ENCODE data around the gene SLC6A3. TPM values are rescaled to one million over a fixed set of nuclear protein-coding genes. Genes with fewer than 3 reads are reported as not detected.

The SLC6A3 gene
- total RNA-seq, 1 donor from 2014 or later, result not detected

DNA sequence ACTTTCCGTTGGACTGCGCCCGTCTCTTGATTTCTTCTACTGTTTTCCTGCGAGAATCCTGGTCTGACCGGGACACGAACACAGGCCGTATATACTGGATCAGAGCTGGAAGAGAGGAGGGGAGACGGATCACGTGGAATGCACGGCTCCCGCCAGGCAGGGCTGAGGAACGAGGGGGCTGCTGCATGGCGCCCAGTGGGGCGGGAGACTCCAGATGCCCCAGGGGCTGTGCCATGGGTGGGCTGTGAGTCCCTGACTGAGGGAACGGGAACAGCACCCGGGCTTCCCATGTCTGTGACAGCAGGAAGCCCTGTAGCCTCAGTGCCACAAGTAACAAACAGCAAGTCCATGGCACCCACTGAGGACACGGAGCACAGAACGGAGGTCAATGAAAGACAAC is 44.5 kb upstream of the SLC6A3 start:
- Mint-ChIP-seq H3K9me3 (ENCODE audit: unreplicated experiment) (no peaks in the 10 kb centered on the region), H3K4me3 (ENCODE audit: unreplicated experiment) (no peak overlapping the region), H3K4me1 (ENCODE audit: unreplicated experiment) (peaks cover 3% of the 10 kb centered on the region), H3K36me3 (ENCODE audit: unreplicated experiment) (peaks cover 34% of the 10 kb centered on the region), H3K27ac (ENCODE audit: unreplicated experiment) (no peak overlapping the region), H3K27me3 (ENCODE audit: unreplicated experiment) (no peaks in the 10 kb centered on the region)
- DNase-seq (ENCODE audit: extremely low spot score, unreplicated experiment), result no peak
- TF ChIP-seq, protein P1, sequence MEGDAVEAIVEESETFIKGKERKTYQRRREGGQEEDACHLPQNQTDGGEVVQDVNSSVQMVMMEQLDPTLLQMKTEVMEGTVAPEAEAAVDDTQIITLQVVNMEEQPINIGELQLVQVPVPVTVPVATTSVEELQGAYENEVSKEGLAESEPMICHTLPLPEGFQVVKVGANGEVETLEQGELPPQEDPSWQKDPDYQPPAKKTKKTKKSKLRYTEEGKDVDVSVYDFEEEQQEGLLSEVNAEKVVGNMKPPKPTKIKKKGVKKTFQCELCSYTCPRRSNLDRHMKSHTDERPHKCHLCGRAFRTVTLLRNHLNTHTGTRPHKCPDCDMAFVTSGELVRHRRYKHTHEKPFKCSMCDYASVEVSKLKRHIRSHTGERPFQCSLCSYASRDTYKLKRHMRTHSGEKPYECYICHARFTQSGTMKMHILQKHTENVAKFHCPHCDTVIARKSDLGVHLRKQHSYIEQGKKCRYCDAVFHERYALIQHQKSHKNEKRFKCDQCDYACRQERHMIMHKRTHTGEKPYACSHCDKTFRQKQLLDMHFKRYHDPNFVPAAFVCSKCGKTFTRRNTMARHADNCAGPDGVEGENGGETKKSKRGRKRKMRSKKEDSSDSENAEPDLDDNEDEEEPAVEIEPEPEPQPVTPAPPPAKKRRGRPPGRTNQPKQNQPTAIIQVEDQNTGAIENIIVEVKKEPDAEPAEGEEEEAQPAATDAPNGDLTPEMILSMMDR (IDR thresholded peaks at IDR 0.05), result no peak

DNA sequence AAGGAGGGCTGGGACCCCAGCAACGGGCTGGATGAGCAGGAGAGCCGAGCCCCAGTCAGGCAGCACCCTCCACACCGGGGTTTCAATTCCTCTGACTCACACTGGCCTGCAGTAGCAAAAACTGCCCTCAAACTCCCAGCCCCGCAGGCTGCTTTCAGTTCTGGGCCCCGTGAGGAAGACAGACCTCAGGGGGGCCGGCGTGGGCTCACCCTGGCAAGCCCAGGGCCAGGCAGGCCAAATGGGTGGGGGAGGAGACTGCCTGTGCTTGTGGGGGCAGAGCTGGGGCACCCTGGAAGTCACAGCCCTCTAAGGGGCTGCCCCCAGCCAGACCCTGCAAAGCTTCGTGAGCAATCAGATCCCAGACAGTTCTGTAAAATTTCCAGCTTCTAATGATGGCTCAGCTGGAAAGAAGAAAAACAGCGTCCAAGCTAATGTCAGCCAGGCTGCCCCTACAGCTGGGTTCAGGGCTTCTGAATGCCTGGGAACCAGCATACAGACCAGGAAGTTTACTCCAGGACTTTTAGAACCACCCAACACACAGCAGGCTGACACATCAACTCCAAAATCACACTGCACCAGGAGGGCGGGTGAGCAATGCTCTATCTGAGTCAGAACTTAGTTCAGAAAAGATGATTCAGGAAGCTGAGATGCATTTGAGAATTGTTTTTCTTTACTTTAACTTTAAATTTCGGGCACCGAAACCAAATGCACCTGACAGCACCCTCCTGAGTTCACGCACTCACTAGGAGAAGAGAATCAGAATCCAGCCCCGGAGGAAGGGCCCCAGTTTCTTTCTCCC is 43.8 kb upstream of the SLC6A3 start:
- H3K36me3 Mint-ChIP-seq (ENCODE audit: unreplicated experiment), result peaks cover 34% of the 10 kb centered on the region
- no peaks in the 10 kb centered on the region for H3K9me3 Mint-ChIP-seq (ENCODE audit: unreplicated experiment)
- no peak overlapping the region for H3K4me3 Mint-ChIP-seq (ENCODE audit: unreplicated experiment)
- TF ChIP-seq, protein P1 (IDR thresholded peaks at IDR 0.05), result no peak
- no peak overlapping the region for H3K27ac Mint-ChIP-seq (ENCODE audit: unreplicated experiment)
- peaks cover 3% of the 10 kb centered on the region for H3K4me1 Mint-ChIP-seq (ENCODE audit: unreplicated experiment)
- no peak for DNase-seq (ENCODE audit: extremely low spot score, unreplicated experiment)
- no peaks in the 10 kb centered on the region for H3K27me3 Mint-ChIP-seq (ENCODE audit: unreplicated experiment)

DNA sequence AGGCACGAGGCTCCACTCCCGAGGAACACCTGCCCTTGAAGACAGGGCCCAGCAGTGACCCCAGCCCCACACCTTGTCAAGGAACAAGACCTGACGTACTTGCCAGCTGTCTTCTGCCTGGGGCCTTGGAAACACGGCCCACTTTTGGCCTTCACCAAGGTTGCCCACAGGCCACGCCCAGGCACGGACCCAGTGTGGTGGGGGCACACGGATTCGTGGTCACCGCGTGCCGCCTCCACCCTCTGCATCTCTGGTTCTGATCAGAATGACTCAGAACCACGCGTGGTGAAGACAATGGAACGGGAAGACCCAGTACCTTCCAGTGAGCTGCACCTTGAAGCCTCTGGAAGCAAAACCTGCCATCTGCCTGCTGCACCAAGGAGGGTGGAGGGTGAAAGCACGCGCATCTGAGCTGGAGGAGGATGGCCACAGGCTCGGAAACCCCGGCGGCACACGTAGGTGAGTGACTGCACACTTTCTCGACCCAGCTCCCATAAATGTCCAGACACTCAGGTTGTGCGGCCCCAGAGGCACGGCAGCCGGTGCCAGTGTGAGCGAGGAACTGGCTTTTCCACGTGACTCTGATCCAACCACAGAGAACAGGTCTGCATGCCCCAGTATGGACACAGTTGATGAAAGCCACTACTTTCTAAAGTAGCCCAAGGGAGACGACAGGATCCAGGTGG is 42.0 kb upstream of the SLC6A3 start:
- H3K27ac Mint-ChIP-seq (ENCODE audit: unreplicated experiment), result no peak overlapping the region
- no peak for DNase-seq (ENCODE audit: extremely low spot score, unreplicated experiment)
- TF ChIP-seq, protein P1 (IDR thresholded peaks at IDR 0.05), result no peak
- H3K4me1 Mint-ChIP-seq (ENCODE audit: unreplicated experiment), result peaks cover 3% of the 10 kb centered on the region
- H3K36me3 Mint-ChIP-seq (ENCODE audit: unreplicated experiment), result peaks cover 35% of the 10 kb centered on the region
- no peaks in the 10 kb centered on the region for H3K27me3 Mint-ChIP-seq (ENCODE audit: unreplicated experiment)
- H3K4me3 Mint-ChIP-seq (ENCODE audit: unreplicated experiment), result no peak overlapping the region
- no peaks in the 10 kb centered on the region for H3K9me3 Mint-ChIP-seq (ENCODE audit: unreplicated experiment)

DNA sequence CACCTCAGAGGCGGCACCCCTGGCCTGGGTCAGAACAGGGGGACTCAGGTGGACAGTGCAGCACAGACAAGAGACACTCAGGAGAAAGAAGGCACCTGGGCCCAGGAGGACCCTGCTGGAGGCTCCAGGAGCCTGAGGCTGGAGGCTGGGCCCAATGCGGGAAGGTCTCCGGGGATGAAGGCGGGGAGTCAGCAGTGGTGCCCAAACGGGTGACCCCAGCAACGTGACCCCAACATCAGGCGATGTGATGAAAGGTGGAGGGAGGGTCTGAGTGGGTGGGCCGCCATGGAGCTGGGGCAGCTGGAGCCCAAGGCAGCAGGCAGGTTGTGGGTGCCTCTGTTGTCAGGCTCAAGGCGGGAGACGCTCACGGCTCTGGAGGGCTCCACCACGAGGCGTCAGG is 41.0 kb upstream of the SLC6A3 start:
- H3K27ac Mint-ChIP-seq (ENCODE audit: unreplicated experiment), result no peak overlapping the region
- H3K4me1 Mint-ChIP-seq (ENCODE audit: unreplicated experiment), result peaks cover 3% of the 10 kb centered on the region
- no peak for DNase-seq (ENCODE audit: extremely low spot score, unreplicated experiment)
- H3K27me3 Mint-ChIP-seq (ENCODE audit: unreplicated experiment), result no peaks in the 10 kb centered on the region
- H3K9me3 Mint-ChIP-seq (ENCODE audit: unreplicated experiment), result no peaks in the 10 kb centered on the region
- H3K36me3 Mint-ChIP-seq (ENCODE audit: unreplicated experiment), result peaks cover 34% of the 10 kb centered on the region
- H3K4me3 Mint-ChIP-seq (ENCODE audit: unreplicated experiment), result no peak overlapping the region
- TF ChIP-seq, protein P1 (IDR thresholded peaks at IDR 0.05), result no peak

DNA sequence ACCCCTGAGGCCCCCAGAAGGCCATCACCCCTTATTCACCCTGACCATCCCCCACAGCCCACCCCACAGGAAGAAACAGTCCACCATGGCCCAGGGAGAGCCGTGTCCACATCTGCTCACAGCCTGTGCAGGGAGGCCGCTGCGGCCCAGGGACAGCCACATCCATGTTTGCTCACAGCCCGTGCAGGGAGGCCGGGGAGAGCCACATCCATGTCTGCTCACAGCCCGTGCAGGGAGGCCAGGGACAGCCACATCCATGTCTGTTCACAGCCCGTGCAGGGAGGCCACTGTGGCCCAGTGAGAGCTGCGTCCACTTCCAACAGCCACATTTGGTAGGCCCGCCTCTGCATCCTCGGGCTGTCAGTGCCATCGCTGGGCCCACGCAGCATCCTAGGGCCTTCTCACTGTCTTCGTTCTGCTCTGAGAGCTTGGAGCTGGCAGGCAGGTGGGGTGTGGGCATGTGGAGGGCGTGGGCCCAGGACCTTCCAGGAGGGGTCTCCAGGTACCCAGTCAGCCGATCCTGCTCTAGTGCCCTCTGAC is 40.4 kb upstream of the SLC6A3 start:
- TF ChIP-seq, protein P1 (IDR thresholded peaks at IDR 0.05), result no peak
- Mint-ChIP-seq H3K27ac (ENCODE audit: unreplicated experiment) (no peak overlapping the region), H3K4me1 (ENCODE audit: unreplicated experiment) (peaks cover 3% of the 10 kb centered on the region), H3K9me3 (ENCODE audit: unreplicated experiment) (no peaks in the 10 kb centered on the region), H3K27me3 (ENCODE audit: unreplicated experiment) (no peaks in the 10 kb centered on the region), H3K36me3 (ENCODE audit: unreplicated experiment) (peaks cover 30% of the 10 kb centered on the region), H3K4me3 (ENCODE audit: unreplicated experiment) (no peak overlapping the region)
- DNase-seq (ENCODE audit: extremely low spot score, unreplicated experiment), result no peak
